ENCODE results near the gene RAP2A.

Gene RAP2A

GRCh38 chr13:97484301-97484700 is 50.3 kb downstream of the RAP2A start:
- no peak overlapping the region for H3K9ac ChIP-seq (ENCODE audit: low read length)
- H3K9me2 ChIP-seq (replicated peaks; ENCODE audit: insufficient read depth, low read length), result no peaks in the 10 kb centered on the region
- DNase-seq, result no peak

GRCh38 chr13:97485320-97485719 is 51.4 kb downstream of the RAP2A start:
- Histone ChIP-seq H3K4me1 (ENCODE audit: low read length) (no peaks in the 10 kb centered on the region), H3K9me3 (replicated peaks; ENCODE audit: insufficient read depth, low read length) (no peaks in the 10 kb centered on the region), H3K4me2 (ENCODE audit: low read depth, low read length) (no peak overlapping the region), H3F3A (ENCODE audit: insufficient read depth, low read length) (no peaks in the 10 kb centered on the region), H4K20me1 (ENCODE audit: insufficient read depth, low read length) (no peaks in the 10 kb centered on the region), H2AFZ (ENCODE audit: low read length) (no peak overlapping the region), H3K4me3 (ENCODE audit: low read length) (no peak overlapping the region), H3K9ac (ENCODE audit: low read length) (no peak overlapping the region), H3K36me3 (replicated peaks; ENCODE audit: insufficient read depth, low read length) (no peaks in the 10 kb centered on the region), H3K27ac (ENCODE audit: low read length) (no peak overlapping the region), H3K9me2 (replicated peaks; ENCODE audit: insufficient read depth, low read length) (no peaks in the 10 kb centered on the region), H3K27me3 (replicated peaks; ENCODE audit: insufficient read depth, low read length) (no peaks in the 10 kb centered on the region), H3K79me2 (ENCODE audit: low read length) (no peaks in the 10 kb centered on the region)
- no peak for DNase-seq
- TF ChIP-seq EZH2 (optimal IDR thresholded peaks at IDR 0.05; ENCODE audit: low read depth, low read length), result no peak
- TF ChIP-seq EZH2phosphoT487 (IDR thresholded peaks at IDR 0.05; ENCODE audit: low read length), result no peak
- TF ChIP-seq CTCF (IDR thresholded peaks at IDR 0.05; ENCODE audit: low read length), result no peak

More at GRCh38 chr13:97484301-97484700, 50.3 kb downstream of the RAP2A start:
- no peaks in the 10 kb centered on the region for H4K20me1 ChIP-seq (ENCODE audit: insufficient read depth, low read length)
- no peaks in the 10 kb centered on the region for H3K36me3 ChIP-seq (replicated peaks; ENCODE audit: insufficient read depth, low read length)
- no peaks in the 10 kb centered on the region for H3K4me1 ChIP-seq (ENCODE audit: low read length)
- TF ChIP-seq CTCF (IDR thresholded peaks at IDR 0.05; ENCODE audit: low read length) (no peak), EZH2 (optimal IDR thresholded peaks at IDR 0.05; ENCODE audit: low read depth, low read length) (no peak), EZH2phosphoT487 (IDR thresholded peaks at IDR 0.05; ENCODE audit: low read length) (no peak)
- H3K4me2 ChIP-seq (ENCODE audit: low read depth, low read length), result no peak overlapping the region
- H2AFZ ChIP-seq (ENCODE audit: low read length), result no peak overlapping the region
- H3K27me3 ChIP-seq (replicated peaks; ENCODE audit: insufficient read depth, low read length), result no peaks in the 10 kb centered on the region
- H3K9me3 ChIP-seq (replicated peaks; ENCODE audit: insufficient read depth, low read length), result no peaks in the 10 kb centered on the region
- H3K4me3 ChIP-seq (ENCODE audit: low read length), result no peak overlapping the region
- H3K27ac ChIP-seq (ENCODE audit: low read length), result no peak overlapping the region
- H3F3A ChIP-seq (ENCODE audit: insufficient read depth, low read length), result no peaks in the 10 kb centered on the region
- H3K79me2 ChIP-seq (ENCODE audit: low read length), result no peaks in the 10 kb centered on the region

- Histone ChIP-seq H3K9me3 (replicated peaks; ENCODE audit: insufficient read depth, low read length) (no peaks in the 10 kb centered on the region), H3K9me2 (replicated peaks; ENCODE audit: insufficient read depth, low read length) (no peaks in the 10 kb centered on the region), H3K4me1 (ENCODE audit: low read length) (no peaks in the 10 kb centered on the region), H3F3A (ENCODE audit: insufficient read depth, low read length) (no peaks in the 10 kb centered on the region), H3K27me3 (replicated peaks; ENCODE audit: insufficient read depth, low read length) (no peaks in the 10 kb centered on the region), H3K4me3 (ENCODE audit: low read length) (no peak overlapping the region), H3K4me2 (ENCODE audit: low read depth, low read length) (no peak overlapping the region), H3K9ac (ENCODE audit: low read length) (no peak overlapping the region), H2AFZ (ENCODE audit: low read length) (no peak overlapping the region), H3K79me2 (ENCODE audit: low read length) (no peaks in the 10 kb centered on the region), H4K20me1 (ENCODE audit: insufficient read depth, low read length) (no peaks in the 10 kb centered on the region), H3K27ac (ENCODE audit: low read length) (no peak overlapping the region), H3K36me3 (replicated peaks; ENCODE audit: insufficient read depth, low read length) (no peaks in the 10 kb centered on the region)
- TF ChIP-seq EZH2 (optimal IDR thresholded peaks at IDR 0.05; ENCODE audit: low read depth, low read length), result no peak
- no peak for TF ChIP-seq EZH2phosphoT487 (IDR thresholded peaks at IDR 0.05; ENCODE audit: low read length)
- TF ChIP-seq CTCF (IDR thresholded peaks at IDR 0.05; ENCODE audit: low read length), result no peak
- no peak for DNase-seq
Observed at GRCh38 chr13:97490702-97491307, 56.8 kb downstream of the RAP2A start.
